Measurements from ENCODE around the gene CALHM6.

The CALHM6 gene

GRCh38 chr6:116446399-116446798 lies 14.8 kb upstream of the CALHM6 start:
- DNase-seq: no peak

DNA sequence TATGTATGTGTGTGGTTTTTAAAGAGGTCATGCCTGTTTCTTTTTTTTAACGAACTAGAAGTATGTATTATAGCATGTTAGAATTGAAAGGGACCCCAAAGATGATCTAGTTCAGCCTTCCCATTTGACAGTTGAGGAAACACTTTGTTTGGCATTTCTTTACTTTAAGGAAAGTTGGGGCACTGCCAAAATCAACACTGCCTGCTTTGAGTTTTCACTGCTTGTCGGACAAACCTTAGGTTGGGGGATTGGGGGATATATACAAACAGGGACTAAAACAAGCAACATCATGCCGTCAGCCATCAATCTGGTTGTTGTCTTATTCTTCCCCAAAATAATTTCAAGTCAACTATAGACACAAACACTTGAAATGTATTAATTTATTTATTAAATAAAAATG lies 14.1 kb upstream of the CALHM6 start:
- no peak for DNase-seq

GRCh38 chr6:116447496-116448011 lies 13.6 kb upstream of the CALHM6 start:
- no peak for DNase-seq

GRCh38 chr6:116449565-116449964 lies 11.6 kb upstream of the CALHM6 start:
- no peak for DNase-seq

- no peak for DNase-seq
Measured at GRCh38 chr6:116450185-116450710, 10.9 kb upstream of the CALHM6 start.

DNA sequence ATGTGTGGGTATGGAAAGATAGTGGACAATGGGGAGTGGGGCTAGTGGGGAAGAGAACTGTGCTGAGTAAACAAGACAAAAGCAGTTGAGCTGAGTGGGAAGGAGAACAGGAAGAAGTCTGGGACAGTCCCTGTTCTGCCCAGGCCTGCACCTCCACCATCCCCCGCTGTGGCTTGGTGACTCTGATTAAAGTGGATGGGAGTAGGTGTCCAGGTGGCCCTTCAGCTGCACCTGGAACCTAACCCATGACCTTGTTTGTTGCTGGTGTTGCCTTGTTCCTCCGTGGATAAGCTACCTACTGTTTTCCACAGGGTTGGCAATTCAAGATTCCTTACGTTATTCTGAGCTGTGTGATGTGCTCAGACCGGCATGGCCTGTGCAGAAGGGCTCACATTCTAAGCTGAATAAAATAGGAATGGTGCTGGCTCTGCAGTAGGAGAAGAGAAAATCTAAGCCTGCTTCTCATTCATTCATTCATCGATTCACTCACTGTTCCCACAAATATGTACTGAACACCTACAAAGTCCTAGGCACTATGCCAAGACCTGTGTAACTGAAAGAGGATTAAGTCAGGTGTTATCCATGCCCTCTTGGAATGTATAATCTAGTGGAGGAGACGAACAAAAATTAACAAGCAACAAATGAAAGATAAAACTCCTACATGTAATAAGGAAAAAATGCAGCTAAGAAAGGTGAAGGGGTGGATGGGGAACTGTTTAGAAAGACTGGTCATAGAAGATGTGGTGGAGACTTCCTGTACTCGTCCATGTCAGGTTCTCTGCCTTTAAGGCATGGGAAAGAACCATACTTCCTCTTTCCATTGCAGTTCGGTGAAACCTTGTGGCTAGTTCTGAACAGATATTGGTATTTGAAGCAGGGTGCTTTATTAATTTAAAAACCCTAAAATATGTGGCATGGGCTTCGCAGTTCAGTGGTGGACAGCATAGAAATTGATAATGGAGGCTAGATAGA lies 10.1 kb upstream of the CALHM6 start:
- DNase-seq: no peak

DNA sequence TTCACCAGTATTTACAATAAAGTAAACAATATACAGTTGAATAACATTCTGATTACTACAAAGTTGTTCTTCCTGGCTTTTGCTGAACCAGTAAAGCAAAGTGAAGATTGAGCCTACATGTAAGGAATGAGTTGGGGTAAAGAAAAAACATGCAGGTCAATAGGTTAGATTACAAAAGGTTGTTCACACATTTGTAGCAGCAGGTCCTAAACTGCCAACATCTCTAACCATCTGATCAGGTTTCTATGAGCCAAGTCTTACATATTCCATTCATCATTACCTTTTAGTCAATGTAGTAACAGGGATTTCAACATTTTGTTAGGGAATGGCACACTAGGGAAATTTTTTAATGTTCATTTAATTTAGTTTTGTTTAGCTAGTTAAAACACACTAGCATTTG lies 9.3 kb upstream of the CALHM6 start:
- DNase-seq: no peak

GRCh38 chr6:116452531-116452930 lies 8.6 kb upstream of the CALHM6 start:
- no peak for DNase-seq

DNA sequence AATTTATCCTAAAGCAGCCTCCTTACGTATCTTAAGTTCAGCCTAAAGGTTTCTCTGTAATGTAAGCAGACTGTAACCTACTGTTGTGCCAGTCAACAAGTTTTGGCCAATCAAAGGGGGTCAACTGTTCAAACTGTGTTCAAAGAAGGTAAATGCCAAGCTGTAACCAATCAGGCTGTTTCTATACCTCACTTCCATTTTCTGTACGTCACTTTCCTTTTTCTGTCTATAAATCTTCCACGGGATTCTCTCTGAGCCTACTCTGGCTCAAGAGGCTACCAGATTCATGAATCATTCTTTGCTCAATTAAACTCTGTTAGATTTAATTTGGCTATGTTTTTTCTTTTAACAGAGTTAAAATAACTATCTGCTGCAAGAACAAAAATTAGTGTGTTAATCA lies 5.1 kb upstream of the CALHM6 start:
- DNase-seq: no peak

GRCh38 chr6:116456927-116457326 lies 4.2 kb upstream of the CALHM6 start:
- no peak for DNase-seq

GRCh38 chr6:116458264-116458663 lies 2.9 kb upstream of the CALHM6 start:
- DNase-seq: no peak

GRCh38 chr6:116459927-116460326 lies 1.2 kb upstream of the CALHM6 start:
- DNase-seq: no peak

DNA sequence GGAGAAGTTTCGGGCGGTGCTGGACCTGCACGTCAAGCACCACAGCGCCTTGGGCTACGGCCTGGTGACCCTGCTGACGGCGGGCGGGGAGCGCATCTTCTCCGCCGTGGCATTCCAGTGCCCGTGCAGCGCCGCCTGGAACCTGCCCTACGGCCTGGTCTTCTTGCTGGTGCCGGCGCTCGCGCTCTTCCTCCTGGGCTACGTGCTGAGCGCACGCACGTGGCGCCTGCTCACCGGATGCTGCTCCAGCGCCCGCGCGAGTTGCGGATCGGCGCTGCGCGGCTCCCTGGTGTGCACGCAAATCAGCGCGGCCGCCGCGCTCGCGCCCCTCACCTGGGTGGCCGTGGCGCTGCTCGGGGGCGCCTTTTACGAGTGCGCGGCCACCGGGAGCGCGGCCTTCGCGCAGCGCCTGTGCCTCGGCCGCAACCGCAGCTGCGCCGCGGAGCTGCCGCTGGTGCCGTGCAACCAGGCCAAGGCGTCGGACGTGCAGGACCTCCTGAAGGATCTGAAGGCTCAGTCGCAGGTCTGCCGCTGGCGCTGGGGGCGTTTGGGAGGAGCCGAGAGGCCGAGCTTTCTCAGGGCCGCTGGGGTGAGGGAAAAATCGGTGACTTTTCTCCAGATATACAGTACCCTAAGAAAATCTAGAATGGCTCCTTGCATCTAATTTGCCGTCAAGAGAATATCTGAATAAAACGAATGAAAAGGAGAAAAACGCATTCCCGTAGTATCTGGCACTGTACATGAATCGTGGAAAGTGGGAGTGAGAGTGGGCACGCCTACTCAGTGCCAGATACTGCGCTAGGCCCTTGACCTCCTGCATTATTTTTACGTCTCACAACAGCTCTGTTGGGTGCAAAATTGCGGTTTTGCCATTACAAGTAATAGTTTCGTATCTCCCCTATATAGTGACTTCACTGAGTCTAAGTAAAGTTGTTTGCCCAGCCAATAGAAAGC lies 1.0 kb downstream of the CALHM6 start:
- DNase-seq: peak; percentile 81

DNA sequence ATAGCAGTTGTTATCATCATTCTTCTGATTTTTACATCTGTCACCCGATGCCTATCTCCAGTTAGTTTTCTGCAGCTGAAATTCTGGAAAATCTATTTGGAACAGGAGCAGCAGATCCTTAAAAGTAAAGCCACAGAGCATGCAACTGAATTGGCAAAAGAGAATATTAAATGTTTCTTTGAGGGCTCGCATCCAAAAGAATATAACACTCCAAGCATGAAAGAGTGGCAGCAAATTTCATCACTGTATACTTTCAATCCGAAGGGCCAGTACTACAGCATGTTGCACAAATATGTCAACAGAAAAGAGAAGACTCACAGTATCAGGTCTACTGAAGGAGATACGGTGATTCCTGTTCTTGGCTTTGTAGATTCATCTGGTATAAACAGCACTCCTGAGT lies 2.1 kb downstream of the CALHM6 start:
- DNase-seq: no peak

DNA sequence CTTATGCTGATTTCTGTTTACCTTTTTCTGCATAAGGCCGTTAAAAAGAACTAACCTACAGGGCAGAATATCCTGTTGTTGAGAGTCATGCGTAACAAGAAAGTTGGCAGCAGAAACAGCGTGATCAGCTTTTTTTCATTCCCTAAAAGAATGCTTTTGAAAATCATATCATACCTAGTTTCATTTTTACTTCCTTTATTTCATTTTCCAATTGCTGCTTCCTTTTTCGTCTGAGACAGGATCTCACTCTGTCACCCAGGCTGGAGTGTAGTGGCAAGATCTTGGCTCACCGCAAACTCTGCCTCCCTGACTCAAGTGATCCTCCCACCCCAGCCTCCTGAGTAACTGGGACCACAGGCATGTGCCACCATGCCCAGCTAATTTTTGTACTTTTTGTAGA lies 4.1 kb downstream of the CALHM6 start:
- no peak for DNase-seq

DNA sequence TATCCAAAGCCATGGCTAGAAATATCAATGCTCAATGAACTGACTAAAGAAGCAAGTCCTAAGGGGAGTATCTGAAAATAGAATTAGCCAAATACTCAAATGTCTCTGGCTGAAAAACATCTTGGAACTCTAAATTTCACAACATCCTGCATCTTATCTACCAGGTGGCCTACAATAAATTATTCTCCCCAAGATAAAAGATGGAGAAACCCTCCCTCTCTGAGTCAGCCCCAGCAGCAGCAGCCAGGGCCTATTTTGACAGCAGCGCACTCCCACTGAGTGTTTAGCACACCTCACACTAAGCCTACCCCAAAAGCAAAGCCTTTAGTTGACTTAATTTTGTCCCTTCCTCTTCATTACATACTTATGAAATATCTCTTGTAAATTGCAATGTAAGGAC lies 5.9 kb downstream of the CALHM6 start:
- no peak for DNase-seq

DNA sequence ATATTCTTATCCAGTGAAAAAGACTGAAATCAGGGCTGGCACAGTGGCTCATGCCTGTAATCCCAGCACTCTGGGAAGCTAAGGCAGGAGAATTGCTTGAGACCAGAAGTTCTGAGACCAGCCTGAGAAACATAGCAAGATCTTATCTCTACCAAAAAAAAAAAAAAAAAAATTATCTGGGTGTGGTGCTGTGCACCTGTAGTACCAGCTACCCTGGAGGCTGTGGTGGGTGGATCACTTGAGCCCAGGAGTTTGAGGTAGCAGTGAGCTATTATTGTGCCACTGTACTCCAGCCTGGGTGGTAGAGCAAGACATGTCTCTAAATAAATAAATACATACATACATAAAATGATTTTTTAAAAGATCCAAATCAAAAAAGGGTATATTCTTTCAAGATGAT lies 6.3 kb downstream of the CALHM6 start:
- DNase-seq: no peak

- no peak for DNase-seq
Measured at GRCh38 chr6:116468293-116468692, 7.1 kb downstream of the CALHM6 start.

GRCh38 chr6:116471531-116471930 lies 10.4 kb downstream of the CALHM6 start:
- no peak for DNase-seq

DNA sequence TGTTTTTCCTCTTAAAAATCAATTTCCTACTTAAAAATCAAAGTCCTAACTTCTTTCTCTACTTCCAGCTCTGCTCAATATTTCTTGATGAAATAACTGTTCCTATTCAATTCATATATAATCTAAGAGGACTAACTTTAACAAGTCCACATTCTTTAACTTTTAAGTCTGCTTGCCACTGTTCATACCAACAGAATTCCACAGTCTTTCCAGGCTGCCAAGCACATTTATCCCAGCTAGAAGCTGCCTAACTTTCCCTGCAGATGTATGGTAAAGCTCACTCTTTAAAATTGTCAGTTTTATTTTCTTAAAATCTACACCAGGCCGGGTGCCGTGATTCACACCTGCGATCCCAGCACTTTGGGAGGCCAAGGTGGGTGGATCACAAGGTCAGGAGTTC lies 11.5 kb downstream of the CALHM6 start:
- DNase-seq: no peak

GRCh38 chr6:116475141-116475540 lies 14.0 kb downstream of the CALHM6 start:
- DNase-seq: no peak

GRCh38 chr6:116476002-116476678 lies 15.0 kb downstream of the CALHM6 start:
- DNase-seq: no peak

- no peak for DNase-seq
Measured at GRCh38 chr6:116482780-116483179, 21.6 kb downstream of the CALHM6 start.
